Measurements from ENCODE around the gene SMCO2.

GRCh38 chr12:27426743-27427487 is 19.6 kb upstream of the SMCO2 start:
- TF ChIP-seq CTCF (conservative IDR thresholded peaks at IDR 0.05; ENCODE audit: low read depth, low read length) = no peak
- no peak for TF ChIP-seq BHLHE40 (IDR thresholded peaks at IDR 0.05; ENCODE audit: low read depth, low read length)
- TF ChIP-seq POLR2A (IDR thresholded peaks at IDR 0.05; ENCODE audit: low read depth, low read length) = no peak
- TF ChIP-seq NFE2L2 (IDR thresholded peaks at IDR 0.05; ENCODE audit: low read depth, low read length) = no peak
- TF ChIP-seq FOS (IDR thresholded peaks at IDR 0.05; ENCODE audit: low read depth, low read length) = no peak
- no peak for TF ChIP-seq MAZ (IDR thresholded peaks at IDR 0.05; ENCODE audit: borderline replicate concordance, low read depth, low read length)
- no peak for TF ChIP-seq RCOR1 (IDR thresholded peaks at IDR 0.05; ENCODE audit: insufficient replicate concordance, low read length)
- no peak for TF ChIP-seq SMC3 (IDR thresholded peaks at IDR 0.05; ENCODE audit: low read depth, low read length)
